ENCODE data around the gene MKLN1. TPM values are rescaled to one million over a fixed set of nuclear protein-coding genes. Genes with fewer than 3 reads are reported as not detected.

The MKLN1 gene
- total and polyA plus RNA-seq, 10 of the 15 experiments (the other 5 are each of a cell fraction or from before 2014, with no cell fraction given): 13.6 to 55.8 (median 29.3) TPM

- in situ Hi-C loops (cut with MboI): no loop called here
- Histone ChIP-seq H3K27ac (ENCODE audit: control insufficient read depth, insufficient read depth) (no peak overlapping the region), H4K20me1 (ENCODE audit: control insufficient read depth, insufficient read depth) (no peaks in the 10 kb centered on the region), H3K4me1 (ENCODE audit: control insufficient read depth, insufficient read depth, low read length) (no peaks in the 10 kb centered on the region; the same call in 1 of the 2 replicates), H3K36me3 (ENCODE audit: control insufficient read depth in 2 of 2, insufficient read depth in 2 of 2, low read length in 1 of 2) (no peaks in the 10 kb centered on the region), H3K79me2 (ENCODE audit: control insufficient read depth, insufficient read depth, low read length) (no peaks in the 10 kb centered on the region), H2AFZ (ENCODE audit: control insufficient read depth, low read depth, low read length) (no peak overlapping the region), H3K9ac (ENCODE audit: control insufficient read depth, insufficient read depth, low read length) (no peak overlapping the region), H3K4me3 (no peak overlapping the region), H3K9me3 (replicated peaks; ENCODE audit: control insufficient read depth, insufficient read depth, low read length) (no peaks in the 10 kb centered on the region), H3K4me2 (ENCODE audit: control insufficient read depth, insufficient read depth) (no peak overlapping the region), H3K27me3 (replicated peaks in 1 of 2; ENCODE audit: control insufficient read depth in 2 of 2, insufficient read depth in 2 of 2, low read length in 1 of 2) (no peaks in the 10 kb centered on the region)
- ChIA-PET SMC1A (ENCODE audit: uncharacterized antibody, unreplicated experiment) (no interaction called here), CTCF (interaction anchor here (1.0 to 2.9 kb wide), 4 partner anchors 10 to 23 kb away, joined by 3 to 9 read pairs (median 4); no protein-coding TSS in a partner anchor), RAD21 (ENCODE audit: unreplicated experiment) (interaction anchor here (0.6 kb wide), 1 partner anchor 10 kb away, joined by 3 read pairs; no protein-coding TSS in a partner anchor), POLR2A (no interaction called here)
- FAIRE-seq (no peak), ATAC-seq (no peak), DNase-seq (ENCODE audit: low read depth, low spot score) (no peak)
- TF ChIP-seq NFYB (IDR thresholded peaks at IDR 0.05; ENCODE audit: insufficient read depth, low read depth, low read length) (no peak), NR2F1 (conservative IDR thresholded peaks at IDR 0.05) (no peak)
- TF ChIP-seq, protein P1, sequence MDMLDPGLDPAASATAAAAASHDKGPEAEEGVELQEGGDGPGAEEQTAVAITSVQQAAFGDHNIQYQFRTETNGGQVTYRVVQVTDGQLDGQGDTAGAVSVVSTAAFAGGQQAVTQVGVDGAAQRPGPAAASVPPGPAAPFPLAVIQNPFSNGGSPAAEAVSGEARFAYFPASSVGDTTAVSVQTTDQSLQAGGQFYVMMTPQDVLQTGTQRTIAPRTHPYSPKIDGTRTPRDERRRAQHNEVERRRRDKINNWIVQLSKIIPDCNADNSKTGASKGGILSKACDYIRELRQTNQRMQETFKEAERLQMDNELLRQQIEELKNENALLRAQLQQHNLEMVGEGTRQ (IDR thresholded peaks at IDR 0.05; ENCODE audit: borderline replicate concordance, low read depth, low read length): no peak
- 100% methylated on average over 1 of the region's 2 CpGs for WGBS (ENCODE audit: insufficient coverage, insufficient replicate concordance, low lambda C conversion rate, missing lambda C conversion rate)
- BruUV-seq (replicated peaks): no TSS peak
- intact Hi-C loops (cut with micrococcal nuclease; ENCODE audit: unreplicated experiment): no loop called here
Observed at GRCh38 chr7:131524115-131524514, 196.4 kb downstream of the MKLN1 start.

- ATAC-seq: no peak
- RAD21 ChIA-PET (ENCODE audit: unreplicated experiment): interaction anchor here (0.6 kb wide), 1 partner anchor 10 kb away, joined by 3 read pairs; no protein-coding TSS in a partner anchor
Observed at GRCh38 chr7:131524703-131525102, 197.0 kb downstream of the MKLN1 start.

More at GRCh38 chr7:131524703-131525102, 197.0 kb downstream of the MKLN1 start:
- DNase-seq (ENCODE audit: low read depth, low spot score) (no peak), FAIRE-seq (no peak)
- in situ Hi-C loops (cut with MboI) (no loop called here), intact Hi-C loops (cut with micrococcal nuclease; ENCODE audit: unreplicated experiment) (no loop called here)
- H3K4me3 ChIP-seq: no peak overlapping the region
- H3K27me3 ChIP-seq (replicated peaks in 1 of 2; ENCODE audit: control insufficient read depth in 2 of 2, insufficient read depth in 2 of 2, low read length in 1 of 2): no peaks in the 10 kb centered on the region
- H3K4me2 ChIP-seq (ENCODE audit: control insufficient read depth, insufficient read depth): no peak overlapping the region
- H2AFZ ChIP-seq (ENCODE audit: control insufficient read depth, low read depth, low read length): no peak overlapping the region
- ChIA-PET POLR2A (no interaction called here), SMC1A (ENCODE audit: uncharacterized antibody, unreplicated experiment) (no interaction called here), CTCF (interaction anchor here (1.0 to 1.3 kb wide), 3 partner anchors 10 to 23 kb away, joined by 3 to 5 read pairs (median 3); no protein-coding TSS in a partner anchor)
- H3K9ac ChIP-seq (ENCODE audit: control insufficient read depth, insufficient read depth, low read length): no peak overlapping the region
- no peak for TF ChIP-seq SUZ12 (IDR thresholded peaks at IDR 0.05; ENCODE audit: unreplicated experiment)
- BruUV-seq (replicated peaks): no TSS peak
- H3K79me2 ChIP-seq (ENCODE audit: control insufficient read depth, insufficient read depth, low read length): no peaks in the 10 kb centered on the region
- H3K27ac ChIP-seq (ENCODE audit: control insufficient read depth, insufficient read depth): no peak overlapping the region
- H4K20me1 ChIP-seq (ENCODE audit: control insufficient read depth, insufficient read depth): no peaks in the 10 kb centered on the region
- H3K4me1 ChIP-seq (ENCODE audit: control insufficient read depth, insufficient read depth, low read length): no peaks in the 10 kb centered on the region; the same call in 1 of the 2 replicates
- no peaks in the 10 kb centered on the region for H3K9me3 ChIP-seq (replicated peaks; ENCODE audit: control insufficient read depth, insufficient read depth, low read length)
- H3K36me3 ChIP-seq (ENCODE audit: control insufficient read depth in 2 of 2, insufficient read depth in 2 of 2, low read length in 1 of 2): no peaks in the 10 kb centered on the region

Data from GM12878 (cell line).